HG03354 (cell line): ENCODE data around the gene FAM240A.

Experiments used
- ATAC-seq: cut with Tn5 transposase; IDR thresholded peaks from one replicate; pipeline ENCODE4 v1.9.1; 2021; ENCODE audit warnings: mild to moderate bottlenecking; ENCODE audit not compliant: unreplicated experiment, poor library complexity, severe bottlenecking

FAM240A gene

DNA sequence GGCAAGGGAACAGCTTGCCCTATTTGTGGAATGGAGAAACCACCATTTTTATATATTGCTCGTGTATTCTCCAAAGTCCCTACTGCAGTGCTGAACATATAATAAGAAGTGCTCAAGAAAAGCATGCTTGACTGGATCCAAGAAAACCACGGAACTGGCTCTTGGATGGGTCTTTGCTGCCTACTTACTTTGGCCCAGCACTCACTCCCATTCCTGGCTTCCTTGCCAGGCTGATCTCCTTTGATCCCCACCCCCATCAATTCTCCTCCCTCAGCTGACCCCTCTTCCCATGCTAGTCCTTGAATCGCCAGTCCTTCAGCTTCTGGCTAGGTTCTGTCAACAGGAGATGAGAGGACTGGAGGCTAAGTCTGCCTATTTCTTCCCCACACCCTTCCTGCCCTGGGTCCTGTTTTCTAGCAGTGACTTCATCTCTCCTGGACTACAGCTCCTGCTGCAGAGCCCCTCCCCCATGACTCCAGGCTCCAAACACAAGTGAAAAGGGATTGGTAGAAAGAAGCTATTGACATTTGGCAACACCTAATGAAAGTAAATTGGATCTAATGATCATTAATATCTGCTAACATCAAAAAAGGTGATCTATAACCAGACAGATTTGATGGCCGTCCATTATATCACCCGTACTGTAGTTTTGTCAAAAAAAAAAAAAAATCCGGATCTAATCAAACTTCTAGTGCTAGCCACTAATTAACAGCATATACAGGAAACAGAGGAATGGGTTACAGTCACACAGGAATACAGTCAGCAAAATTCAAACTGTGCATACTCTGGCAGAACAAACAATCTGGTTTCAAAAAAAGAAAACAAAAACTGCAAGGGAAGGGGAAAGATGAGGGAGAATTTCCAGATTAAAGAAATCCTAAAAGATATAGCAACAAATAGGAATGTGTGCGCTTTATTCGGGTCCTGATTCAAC lies 7.8 kb downstream of the FAM240A start:
- no peak for ATAC-seq

DNA sequence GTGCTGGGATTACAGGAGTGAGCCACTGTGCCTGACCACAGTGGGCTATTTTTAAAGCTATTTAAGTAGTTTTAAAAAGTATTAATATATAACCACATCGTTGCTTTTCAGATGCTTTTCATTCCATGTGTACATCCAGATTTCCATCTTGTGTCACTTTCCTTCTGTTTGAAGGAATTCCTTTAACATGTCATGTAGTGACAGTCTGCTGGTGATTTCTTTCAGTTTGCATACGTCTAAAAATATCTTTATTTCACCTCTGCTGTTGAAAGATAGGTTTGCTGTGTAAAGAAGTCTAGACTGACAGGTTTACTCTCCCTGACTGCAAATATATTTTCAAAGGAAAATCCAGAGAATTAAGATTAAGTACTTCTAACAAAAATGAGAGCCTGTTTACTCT lies 12.2 kb downstream of the FAM240A start:
- no peak for ATAC-seq

DNA sequence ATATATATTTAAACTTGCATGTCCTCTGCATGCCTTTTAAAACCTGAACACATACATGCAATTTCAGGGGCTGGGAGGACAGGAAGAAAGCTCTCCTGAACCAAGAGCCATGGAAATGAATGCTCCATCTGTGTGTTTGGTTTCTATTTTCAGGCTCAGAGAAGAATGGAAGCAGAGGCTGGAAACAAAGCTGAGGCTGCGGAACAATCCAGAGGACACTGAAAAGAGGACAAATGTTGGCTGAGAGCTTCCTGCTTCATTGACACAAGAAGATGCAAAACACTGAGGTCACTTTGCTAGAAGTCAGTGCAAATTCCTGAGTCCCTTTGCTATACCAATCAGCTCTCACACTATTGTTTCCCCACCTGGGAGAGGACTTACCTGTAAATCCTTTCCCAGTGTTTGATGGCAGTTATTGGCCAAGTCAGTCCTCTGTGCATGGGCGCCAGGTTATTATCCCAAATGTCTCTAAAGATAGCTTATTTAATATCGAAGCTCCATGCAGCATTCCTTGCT lies 12.7 kb downstream of the FAM240A start:
- ATAC-seq = no peak

DNA sequence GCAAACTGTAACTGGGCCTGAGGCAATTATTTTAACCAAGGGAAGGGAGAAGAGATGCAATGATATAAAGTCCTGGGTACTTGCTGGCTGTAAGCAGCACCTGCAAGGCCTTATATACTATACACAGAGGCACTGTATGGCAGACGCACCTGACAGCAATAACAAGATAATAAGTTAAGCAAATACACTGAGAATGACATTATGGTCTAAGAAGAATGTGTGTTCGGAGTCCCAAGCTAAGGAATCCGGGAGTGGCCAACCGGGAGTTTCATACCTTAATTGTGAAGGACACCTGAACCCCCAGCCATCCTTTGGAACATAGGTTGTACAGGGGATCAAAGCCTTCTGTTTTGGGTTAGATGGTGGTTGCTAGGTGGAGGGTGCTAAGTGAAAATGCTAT lies 13.7 kb downstream of the FAM240A start:
- no peak for ATAC-seq

DNA sequence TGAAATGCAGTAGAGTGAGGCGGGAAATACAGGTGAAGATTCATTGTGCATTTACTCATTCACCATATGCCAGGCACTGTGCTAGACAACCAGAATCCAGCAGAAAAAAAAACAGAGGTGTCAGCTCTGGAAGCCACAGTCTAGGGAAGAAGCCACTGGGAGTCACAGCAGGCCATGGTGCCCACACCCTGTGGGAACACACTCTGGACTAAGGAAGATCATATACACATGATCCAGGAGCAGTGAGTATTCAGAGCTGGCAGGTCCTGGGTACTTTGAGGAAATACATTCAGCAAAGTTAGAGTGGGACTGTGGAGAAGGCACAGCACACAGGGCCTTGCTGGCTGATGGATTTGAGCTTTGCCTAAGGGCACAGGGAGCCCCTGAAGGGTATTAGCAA lies 14.8 kb downstream of the FAM240A start:
- ATAC-seq = no peak

DNA sequence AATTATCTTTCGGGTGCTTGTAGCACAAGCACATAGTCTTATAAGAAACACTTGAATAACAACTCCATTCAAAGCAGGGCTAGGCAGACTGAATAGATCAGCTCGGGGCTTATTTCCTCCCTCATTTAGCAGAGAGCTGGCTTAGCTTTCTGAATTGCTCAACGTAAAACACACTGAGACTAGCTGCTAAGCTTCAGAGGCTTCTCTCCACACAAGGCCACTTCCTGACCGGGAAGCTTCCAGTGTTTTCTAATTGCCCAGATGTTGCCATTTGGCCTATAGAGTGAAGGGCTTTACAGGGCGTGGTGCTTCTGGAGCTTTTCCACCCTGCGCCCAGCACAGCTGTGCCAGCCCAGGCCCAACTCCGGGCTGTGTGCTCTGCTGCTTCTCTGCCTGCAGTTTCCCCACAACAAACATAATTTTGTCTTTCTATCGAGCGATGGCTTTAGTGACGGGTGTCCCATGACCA lies 16.6 kb downstream of the FAM240A start:
- ATAC-seq = no peak

DNA sequence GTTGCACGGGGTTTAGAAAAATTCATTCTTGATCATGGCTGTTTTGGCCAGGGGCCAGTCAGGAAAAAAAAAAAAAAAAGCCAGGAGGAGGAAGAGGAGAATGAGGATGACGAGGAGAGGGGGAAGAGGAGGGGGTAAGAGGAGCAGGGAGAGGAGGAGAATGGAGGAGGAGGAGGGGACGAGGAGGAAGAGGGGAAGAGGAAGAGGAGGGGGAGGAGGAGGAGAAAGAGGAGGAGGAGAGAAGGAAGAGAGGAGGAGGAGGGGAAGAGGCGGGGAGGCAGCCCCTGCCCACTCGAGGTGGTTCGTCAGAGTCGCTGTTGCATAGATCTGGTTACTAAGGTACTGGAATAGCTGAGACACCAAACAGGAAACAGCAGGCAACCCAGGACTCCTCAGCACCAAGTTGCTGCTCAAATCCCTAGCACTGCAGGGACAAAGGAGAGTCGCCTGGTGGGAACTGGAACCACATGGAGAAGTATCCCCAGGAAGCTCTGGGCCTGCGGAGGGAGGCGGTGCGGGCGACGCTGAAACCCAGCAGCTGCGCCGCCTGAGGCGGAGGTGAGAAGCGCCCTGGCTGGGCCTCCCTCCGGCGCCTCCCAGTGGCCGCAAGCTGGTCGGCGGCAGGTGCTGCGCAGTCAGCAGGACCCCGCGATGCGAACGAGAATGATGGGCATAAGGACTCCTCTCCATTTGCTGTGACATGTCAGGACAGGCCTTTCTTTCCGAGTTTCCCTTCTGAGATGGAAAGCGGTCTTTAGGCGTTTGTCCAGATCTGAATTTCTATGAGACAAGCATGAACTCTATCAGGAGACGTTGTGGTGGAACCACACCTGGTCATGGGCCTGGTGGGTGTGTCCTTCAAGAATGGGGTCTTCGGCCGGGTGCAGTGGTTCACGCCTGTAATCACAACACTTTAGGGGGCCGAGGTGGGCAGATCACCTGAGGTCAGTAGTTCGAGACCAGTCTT lies 17.5 kb downstream of the FAM240A start:
- peak; percentile 94 for ATAC-seq

DNA sequence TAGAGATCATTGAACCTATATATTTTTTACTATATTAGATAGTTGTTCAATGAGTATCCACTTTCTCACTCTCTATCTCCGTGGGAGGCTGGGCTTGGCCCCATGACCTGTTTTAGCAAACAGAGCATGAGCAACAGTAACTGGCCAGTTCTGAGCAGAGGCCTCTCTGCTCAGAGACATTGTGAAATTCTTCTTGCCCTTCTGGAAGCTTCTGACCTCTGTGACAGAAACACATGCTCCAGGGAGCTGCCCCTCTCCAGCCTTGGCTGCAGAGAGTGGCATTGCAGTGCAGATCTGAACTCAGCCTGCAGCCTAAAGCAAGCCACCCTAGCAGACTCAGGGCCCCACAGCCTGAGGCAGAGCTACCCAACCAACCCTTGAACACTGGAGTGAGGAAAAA lies 20.5 kb downstream of the FAM240A start:
- ATAC-seq = no peak

DNA sequence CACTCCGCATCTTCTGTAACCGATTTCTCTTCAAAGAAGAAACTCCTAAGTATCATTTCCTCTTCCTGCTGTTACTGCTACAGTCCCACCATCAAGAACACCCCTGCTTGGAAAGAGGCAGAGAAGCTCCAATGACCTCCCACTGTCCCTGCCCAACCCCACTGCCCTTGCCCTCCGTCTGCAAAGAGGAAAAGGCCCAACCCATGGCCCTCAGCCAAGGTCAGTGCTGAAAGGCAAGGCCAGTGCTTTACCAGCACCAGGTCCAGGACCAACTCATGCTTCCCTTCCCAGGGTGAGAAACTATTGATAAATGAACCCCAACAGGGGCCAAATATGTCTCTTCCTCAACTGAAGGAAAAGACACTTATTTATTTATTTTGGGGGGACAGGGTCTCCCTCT lies 22.5 kb downstream of the FAM240A start:
- no peak for ATAC-seq

DNA sequence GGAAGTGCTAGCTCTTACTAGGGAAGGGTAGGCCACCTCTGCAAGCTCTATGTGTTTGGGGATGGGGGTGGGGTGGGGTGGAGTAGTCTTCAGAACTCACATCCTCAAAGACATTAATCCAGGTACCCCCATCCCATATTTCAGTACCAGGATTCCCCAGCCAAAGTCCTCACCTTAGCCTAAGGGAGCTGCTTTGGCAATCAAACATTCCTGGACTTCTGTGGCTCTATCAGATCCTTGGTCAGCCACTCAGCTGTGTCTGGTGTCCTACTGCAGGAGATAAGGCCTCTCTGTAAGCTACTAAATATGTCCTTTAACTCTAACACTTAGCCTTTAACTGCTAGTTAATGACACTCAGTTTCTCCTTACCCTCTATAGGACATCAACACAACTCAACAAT lies 26.9 kb downstream of the FAM240A start:
- no peak for ATAC-seq

DNA sequence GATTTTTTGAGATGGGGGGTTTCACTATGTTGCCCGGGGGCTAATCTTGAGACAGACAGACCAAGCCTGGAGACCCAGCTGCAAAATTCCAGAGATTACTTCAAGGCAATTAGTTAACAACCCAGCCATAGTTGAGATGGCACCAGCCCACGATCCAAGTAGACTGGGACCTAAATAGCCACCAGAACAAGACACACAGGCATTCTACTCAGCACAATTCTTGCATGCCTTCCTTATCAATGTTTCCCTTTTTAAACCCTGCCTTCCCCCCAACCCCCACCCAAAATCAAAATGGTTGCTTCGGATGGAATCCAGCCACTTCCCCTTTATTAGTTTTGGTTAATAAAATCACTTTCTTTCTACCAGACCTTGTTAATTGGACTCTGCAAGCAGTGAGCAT lies 28.6 kb downstream of the FAM240A start:
- ATAC-seq = no peak

DNA sequence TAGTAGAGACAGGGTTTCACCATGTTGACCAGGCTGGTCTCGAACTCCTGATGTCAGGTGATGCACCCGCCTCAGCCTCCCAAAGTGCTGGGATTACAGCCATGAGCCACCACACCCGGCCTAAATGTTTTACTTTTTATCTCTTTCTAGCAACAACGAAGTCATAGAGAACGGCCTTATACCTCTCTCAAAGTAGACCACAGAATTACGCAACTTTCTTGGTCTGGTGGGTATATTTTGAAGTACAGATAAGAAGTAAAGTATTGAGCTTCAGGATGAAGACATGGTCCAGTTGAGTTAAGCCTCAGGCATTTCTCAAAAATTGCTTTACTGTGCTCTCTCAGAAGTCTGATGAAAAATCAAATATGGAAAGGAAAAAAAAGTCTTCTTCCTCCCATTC lies 30.6 kb downstream of the FAM240A start:
- ATAC-seq = no peak

DNA sequence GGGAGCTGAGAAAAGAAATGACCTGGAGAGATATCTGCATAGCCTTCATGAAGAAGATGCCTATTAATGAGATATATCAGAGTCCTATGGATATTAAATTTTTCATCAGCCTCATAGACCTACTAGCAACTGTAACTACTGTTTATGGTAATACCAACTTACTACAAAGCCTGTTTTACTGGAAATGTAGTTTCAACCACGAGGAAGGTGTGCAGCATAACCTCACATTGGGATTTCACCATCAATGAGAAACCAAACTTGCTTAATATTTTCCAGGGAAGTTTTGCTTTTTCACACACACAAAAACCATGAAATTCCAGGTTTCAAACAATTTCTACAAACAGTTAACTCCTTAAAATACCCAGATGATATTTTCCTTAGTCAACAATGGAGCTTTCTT lies 31.4 kb downstream of the FAM240A start:
- no peak for ATAC-seq

DNA sequence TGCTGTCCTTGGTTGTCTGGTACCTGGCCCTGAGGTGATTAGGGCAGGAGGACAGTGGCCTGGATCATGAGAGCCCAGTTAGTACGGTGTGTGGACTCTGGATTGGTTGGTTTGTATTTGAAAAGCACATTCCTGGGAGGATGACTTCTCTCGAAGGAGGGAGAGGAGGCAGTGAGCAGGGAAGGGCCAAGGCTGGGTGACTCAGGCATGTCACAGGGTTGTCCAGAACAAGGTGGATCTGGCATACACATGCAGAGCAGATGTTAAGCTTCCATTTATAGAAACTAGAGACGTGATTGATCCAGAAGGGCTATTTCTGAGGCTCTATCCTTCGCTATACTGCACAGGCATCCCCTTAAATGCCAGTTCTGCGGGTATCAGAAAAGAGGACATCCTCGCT lies 34.4 kb downstream of the FAM240A start:
- ATAC-seq = no peak

DNA sequence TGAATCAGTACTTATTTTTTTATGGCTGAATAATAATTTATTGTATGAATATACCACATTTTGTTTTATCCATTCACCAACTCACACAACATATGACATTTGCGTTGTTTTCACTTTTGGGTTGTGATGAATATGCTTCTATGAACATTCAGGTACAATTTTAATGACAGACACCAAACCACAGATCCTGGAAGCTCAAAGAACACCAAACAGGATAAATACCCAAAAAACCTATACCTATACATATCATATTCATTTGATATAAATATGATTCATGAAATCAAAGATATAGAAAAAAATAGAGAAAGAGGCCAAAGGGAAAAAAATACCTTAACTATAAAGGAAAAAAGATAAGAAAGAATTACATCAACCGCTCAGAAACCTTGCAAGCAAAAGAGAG lies 35.8 kb downstream of the FAM240A start:
- no peak for ATAC-seq

DNA sequence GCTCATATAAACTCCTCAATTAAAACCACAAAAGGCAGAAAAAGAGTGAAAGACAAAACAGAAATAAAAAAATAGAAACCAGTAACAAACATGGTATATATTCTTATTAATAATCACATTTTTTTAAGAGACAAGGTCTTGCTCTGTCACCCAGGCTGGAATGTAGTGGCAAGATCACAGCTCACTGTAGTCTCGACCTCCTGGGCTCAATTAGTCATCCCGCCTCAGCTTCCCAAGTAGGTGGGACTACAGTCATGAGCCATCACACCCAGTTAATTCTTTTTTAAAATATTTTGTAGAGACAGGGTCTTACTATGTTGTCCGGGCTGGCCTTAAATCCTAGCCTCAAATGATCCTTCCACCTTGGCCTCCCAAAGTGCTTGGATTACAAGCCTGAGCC lies 37.1 kb downstream of the FAM240A start:
- ATAC-seq = no peak

DNA sequence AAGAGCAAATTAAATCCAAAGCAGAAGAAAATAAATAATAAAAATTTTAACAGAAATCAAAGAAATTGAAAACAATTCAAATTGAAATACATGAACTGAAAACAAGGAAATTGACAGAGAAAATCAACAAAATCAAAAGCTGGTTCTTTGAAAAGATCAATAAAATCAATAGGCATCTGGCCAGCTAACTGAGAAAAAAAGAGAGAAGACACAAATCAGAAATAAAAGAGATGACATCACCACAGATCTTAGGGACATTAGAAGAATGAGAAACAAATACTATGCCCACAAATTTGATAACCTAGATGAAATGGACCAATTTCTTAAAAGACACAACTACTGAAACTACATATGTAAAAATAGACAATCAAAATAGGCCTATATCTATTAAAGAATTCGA lies 38.8 kb downstream of the FAM240A start:
- ATAC-seq = no peak

DNA sequence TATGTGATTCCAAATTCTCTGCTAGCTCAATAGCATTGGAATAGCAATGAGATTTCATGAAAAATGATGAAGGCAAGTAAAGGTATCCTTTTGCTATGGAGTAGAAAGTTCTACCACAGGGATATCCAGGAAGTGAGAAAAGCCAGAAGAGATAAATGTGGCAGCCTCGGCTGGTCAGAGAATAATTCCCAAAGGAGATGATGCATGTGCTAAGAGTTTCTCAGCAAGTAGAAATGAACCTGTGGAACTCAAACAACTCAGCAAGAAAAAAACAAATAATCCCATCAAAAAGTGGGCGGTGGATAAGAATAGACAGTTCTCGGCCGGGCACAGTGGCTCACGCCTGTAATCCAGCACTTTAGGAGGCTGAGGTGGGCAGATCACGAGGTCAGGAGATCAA lies 42.9 kb downstream of the FAM240A start:
- ATAC-seq = no peak

DNA sequence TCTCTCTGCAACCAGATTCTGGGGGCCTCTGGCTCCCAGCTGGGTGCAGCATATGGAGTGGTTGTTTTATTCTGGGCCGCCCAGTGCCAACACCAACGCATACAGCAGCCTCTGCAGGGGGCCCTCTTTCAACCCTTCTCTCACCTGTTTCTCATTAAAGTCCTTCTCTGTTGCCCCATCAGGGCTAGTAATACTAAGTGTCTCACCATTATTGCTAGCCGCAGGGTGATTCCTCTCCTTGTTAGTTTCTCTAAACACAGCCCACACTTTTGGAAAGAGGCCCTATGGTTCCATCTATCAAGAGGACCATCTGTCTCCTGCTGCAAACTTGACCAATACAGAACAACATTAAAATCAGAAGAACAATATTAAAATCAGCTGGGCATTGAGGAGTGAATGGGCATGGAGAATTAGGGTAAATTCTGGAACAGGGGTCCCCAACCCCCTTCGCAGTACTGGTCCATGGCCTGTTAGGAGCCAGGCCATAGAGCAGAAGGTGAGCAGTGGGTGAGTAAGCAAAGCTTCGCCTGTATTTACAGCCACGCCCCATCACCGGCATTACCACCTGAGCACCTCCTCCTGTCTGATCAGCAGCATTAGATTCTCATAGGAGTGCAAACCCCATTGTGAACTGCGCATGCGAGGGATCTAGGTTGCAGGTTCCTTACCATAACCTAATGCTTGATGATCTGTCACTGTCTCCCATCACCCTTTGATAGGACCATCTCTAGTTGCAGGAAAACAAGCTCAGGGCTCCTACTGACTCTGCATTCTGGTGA lies 44.6 kb downstream of the FAM240A start:
- ATAC-seq = no peak

DNA sequence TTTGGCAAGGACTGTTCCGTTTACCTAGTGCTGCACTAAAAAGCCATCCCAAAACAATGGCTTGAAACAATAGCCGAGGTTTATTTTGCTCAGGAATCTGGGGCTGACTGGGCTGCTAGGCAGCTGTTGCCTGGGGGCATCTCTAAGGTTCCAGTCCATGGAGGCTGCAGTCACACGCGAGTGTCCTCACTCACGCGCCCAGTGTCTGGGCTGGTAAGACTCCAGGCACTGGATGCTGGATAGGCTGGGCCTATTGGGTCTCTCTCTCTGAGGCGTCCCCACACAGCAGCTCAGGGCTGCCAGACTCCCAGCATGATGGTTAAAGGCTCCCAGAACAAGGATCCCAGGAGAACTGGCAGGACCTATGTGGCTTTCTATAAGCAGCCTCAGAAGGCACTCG lies 47.0 kb downstream of the FAM240A start:
- ATAC-seq = no peak
